Measurements from ENCODE around the gene CRABP2.

CRABP2 gene

GRCh38 chr1:156652992-156653355, 52.4 kb downstream of the CRABP2 start:
- no peak for DNase-seq

GRCh38 chr1:156652131-156652991, 53.0 kb downstream of the CRABP2 start:
- no peak for DNase-seq

Data from T-helper 2 cell (primary cell).